ENCODE measurements around the gene PIP5K1A.
A peak's percentile ranks its signal among the peaks of the same experiment; 100 is the strongest.
"Not testable (repeated sequence)": the region's sequence is repeated elsewhere in the genome, so short reads cannot be mapped to it uniquely, and the experiment has no call there.

PIP5K1A gene

DNA sequence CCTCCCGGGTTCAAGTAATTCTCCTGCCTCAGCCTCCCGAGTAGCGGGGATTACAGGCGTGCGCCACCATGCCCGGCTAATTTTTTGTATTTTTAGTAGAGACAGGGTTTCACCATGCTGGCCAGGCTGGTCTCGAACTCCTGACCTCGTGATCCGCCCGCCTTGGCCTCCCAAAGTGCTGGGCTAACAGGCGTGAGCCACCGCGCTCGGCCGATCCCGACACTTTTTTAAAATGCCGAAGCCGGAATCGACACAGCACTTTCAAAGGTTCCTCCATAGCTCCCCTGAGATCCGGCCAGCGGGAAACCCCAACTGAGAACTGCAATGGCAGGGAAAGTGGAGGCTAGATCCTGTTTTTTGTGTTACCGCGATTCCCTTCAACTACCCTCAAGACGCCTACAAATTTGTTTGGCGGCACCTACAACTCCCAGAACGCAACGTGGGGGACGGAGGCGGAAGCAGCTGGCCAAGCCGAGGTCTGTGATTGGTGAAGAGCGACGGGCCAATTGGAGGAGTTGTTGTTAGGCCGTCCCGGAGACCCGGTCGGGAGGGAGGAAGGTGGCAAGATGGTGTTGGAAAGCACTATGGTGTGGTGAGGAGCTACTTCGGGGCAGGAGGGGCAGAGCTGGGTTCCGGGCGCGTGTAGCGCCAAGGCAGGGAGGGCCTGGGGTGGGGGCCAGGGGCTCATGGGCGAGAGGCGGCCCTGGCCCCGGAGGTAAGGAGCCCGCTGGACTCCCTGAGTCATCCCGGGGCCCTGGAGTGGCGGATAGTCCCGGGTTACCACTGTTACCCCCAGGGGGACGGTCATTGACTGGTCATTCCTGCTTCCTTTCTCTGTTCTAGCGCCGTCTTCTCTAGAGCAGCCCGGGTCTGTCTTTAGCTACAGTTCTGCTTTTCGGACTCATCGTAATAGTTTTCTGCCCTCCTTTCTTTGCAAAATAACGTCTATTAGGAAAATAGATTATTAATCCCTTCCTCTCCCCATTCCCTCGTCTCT, 56.2 kb downstream of the PIP5K1A start, which contains the start of gene PSMD4:
Gene PSMD4 (plus strand): TSS at position 518 of the 997 bp plus-strand sequence. CDS start 49 bp downstream, at position 567.
- DNase-seq (ENCODE audit: low spot score) = peak; percentile 98

DNA sequence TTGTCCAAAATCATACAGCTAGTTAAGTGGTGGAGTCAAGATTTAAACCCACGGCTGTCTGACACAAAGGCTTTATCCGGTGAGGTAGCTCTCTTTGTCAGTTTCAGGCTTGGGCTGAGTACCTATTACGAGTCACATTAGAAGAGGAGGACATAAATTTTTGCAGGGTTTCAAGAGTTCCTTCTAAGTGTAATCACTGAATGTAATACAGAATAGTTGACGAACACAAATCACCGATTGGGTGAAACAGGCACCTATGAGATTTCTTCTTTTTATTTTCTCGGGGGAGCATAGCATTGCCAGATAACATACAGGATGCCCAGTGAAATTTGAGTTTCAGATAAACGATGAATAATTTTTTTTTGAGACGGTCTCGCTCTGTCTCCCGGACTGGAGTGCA, 57.0 kb downstream of the PIP5K1A start:
- no peak for DNase-seq (ENCODE audit: low spot score)

DNA sequence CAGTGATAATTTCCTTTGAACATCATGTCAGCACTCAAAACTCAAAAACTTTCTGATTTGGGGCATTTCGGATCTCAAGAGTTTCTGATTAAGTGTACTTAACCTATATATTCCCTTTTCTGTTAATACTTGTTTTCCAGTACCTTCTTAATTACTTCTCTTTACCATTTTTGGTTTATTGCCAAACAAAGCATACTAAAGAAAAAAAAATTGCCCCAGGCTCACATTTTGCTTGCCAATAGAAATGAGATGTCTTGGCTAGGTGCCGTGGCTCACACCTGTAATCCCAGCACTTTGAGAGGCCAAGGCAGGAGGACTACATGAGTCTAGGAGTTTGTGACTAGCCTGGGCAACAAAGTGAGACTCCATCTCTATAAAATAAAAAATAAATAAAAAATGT, 61.0 kb downstream of the PIP5K1A start:
- DNase-seq (ENCODE audit: low spot score) = no peak

DNA sequence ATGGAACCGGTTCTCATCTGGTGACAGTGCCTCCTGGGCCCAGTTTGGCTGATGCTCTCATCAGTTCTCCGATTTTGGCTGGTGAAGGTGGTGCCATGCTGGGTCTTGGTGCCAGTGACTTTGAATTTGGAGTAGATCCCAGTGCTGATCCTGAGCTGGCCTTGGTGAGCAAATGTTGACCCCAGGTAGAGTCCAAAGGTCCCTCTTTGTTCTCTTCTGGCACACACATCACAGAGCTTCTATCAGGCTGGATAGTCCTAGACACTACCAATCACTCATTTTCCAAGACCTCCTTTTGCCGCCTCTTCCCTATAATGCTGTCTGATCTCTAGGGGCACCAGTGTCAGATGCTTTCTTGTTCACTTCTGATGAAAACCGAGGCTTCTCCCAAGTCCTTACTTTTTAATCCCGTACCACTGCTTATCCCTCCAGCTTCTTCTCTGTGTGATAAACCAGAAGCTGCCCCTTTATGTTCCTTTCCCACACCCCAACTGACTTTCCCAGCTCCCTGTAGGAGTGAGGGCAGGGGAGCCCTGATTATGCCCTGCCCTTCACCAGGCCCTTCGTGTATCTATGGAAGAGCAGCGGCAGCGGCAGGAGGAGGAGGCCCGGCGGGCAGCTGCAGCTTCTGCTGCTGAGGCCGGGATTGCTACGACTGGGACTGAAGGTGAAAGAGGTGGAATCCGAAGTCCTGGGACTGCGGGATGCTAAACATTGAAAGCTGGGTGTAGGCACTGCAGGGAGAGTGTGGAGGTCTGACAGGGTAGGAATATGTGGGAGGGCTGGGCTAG, 67.3 kb downstream of the PIP5K1A start:
- DNase-seq (ENCODE audit: low spot score) = no peak

DNA sequence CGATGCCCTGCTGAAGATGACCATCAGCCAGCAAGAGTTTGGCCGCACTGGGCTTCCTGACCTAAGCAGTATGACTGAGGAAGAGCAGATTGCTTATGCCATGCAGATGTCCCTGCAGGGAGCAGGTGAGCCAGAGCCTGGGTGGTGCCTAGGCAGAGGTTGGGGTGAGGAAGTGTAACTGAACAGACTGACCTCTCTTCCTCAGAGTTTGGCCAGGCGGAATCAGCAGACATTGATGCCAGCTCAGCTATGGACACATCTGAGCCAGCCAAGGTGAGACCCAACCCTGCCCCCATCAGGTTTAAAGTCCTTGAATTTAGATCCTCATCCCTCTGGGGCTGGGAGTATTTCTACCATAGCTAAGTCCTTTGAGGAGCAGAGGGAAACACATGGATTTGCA, 68.0 kb downstream of the PIP5K1A start:
- DNase-seq (ENCODE audit: low spot score) = no peak

DNA sequence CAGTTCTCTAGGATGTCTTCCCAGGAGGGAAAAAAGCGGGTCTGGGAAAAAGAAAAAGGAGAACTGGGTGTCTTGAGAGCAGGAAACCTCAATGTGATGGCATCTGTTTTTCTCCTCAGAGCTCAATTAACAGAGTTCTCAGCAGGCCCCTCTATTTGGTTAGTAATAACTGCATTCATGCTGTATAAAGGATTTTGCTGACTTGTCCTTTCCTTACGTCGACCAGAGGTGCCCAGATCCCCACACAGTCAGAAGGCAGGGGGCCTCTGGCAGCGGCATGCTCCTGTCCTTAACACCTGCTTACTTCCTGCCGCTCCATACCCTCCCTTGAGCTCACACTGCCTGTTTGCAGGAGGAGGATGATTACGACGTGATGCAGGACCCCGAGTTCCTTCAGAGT, 68.5 kb downstream of the PIP5K1A start:
- DNase-seq (ENCODE audit: low spot score) = no peak

DNA sequence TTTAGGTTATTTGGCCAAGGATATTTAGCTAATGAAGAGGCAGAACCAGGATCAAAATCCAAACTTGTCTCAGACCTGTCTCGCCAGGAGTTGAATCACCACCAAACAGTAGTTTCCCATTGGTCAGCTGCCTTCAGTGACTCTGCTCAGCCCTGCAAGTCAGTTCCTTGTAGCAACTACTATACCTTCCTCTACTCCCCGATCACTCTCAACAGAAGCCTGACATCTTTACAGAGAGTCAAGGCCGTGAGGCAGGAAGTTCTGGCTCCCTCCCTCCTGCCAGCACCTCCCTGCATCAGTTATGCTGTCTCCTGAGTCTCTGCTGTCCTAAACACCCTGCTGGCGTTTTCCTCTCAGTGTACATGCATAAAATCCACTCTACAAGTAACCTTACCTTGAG, 69.4 kb downstream of the PIP5K1A start:
- no peak for DNase-seq (ENCODE audit: low spot score)

- no peak for DNase-seq (ENCODE audit: low spot score)
Observed at GRCh38 chr1:151273924-151274466, 75.6 kb downstream of the PIP5K1A start.

GRCh38 chr1:151275341-151275740, 77.0 kb downstream of the PIP5K1A start:
- not testable (repeated sequence) for DNase-seq (ENCODE audit: low spot score)

GRCh38 chr1:151277249-151277648, 78.9 kb downstream of the PIP5K1A start:
- DNase-seq (ENCODE audit: low spot score) = no peak

DNA sequence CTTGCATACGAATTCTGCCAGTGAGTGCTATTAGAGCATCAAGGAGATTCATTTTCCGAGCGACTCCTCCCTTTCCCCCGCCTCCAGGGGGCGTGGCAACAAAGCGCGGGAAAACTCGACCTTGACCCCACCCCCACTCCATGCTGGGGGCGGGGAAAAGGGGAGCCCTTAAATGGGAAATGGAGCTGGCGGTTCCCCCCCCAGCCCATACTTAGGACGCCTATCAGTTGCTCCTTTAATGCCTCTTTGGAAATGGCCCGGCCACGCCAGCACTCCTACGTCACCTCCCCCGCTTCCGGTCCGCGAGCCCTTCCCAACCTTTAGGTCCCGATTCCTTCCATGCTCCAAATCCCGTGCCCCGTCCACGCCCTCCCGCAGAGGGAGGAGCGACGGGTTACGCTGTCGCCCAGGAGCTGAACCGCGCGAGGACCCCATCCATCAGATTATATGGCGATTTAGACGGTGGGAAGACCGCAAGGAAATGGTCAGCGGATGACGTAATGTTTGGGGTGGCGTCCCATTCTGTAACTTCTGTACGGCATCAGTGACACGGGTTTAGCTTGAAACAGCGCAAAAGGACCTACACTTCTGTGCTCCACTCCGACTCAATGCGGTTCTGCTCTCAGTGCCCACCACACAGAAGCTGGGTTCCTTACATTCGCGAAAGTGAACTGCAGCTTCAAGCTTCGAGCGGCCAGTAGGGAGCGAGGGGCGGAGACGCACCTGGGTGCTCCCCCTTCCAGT, 83.0 kb downstream of the PIP5K1A start:
- DNase-seq (ENCODE audit: low spot score) = peak; percentile 91

- DNase-seq (ENCODE audit: low spot score) = peak; percentile 96
Observed at GRCh38 chr1:151281969-151282882, 83.9 kb downstream of the PIP5K1A start, which contains the start of gene ZNF687. ZNF687 (plus strand) TSS chr1:151282299; CDS start chr1:151286292, 3,993 bp downstream.

- DNase-seq (ENCODE audit: low spot score) = peak; percentile 69
Observed at GRCh38 chr1:151282883-151283725, 84.8 kb downstream of the PIP5K1A start.

DNA sequence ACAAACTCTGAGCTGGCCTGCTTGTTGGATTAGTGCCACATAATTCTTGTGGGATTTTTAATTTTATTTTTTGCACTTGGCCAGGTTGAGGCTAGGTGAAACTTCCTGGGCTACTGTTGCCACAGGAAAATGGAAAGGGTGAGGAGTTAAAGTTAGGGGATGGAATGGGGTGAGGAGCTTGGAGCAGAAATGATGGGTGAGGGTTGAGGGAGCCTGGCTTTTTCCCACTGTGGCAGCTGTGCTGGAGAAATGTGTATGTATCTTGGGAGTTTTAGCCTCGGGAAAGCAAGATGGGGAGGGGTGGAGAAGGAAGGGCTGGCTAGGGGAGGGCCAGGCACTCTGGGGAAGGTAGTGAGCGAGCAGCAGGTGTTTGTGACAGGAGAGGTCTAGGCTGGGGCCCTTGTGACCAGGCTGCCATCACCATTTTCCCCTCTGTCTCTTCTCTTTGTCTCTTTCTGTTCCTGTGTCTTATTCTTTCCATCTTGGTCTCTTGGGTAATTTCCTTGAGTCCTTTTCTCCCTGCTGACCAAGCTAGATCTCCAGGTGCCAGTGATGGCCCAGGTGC, 85.7 kb downstream of the PIP5K1A start:
- no peak for DNase-seq (ENCODE audit: low spot score)

- DNase-seq (ENCODE audit: low spot score) = no peak
Observed at GRCh38 chr1:151286619-151287340, 88.4 kb downstream of the PIP5K1A start.

DNA sequence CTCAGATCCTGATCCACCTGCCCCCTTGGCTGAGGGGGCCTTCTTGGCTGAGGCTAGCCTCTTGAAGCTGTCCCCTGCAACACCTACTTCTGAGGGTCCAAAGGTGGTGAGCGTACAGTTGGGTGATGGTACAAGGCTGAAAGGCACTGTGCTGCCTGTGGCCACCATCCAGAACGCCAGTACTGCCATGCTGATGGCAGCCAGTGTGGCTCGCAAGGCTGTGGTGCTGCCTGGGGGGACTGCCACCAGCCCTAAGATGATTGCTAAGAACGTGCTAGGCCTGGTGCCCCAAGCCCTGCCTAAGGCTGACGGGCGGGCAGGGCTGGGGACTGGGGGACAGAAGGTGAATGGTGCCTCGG, 89.0 kb downstream of the PIP5K1A start:
- DNase-seq (ENCODE audit: low spot score) = no peak

- no peak for DNase-seq (ENCODE audit: low spot score)
Observed at GRCh38 chr1:151287767-151288500, 89.6 kb downstream of the PIP5K1A start.

GRCh38 chr1:151288502-151288901, 90.2 kb downstream of the PIP5K1A start:
- DNase-seq (ENCODE audit: low spot score) = no peak
